Esophagus squamous epithelium (tissue), 5 donors: Measurements from ENCODE around the gene CAPZB. TPM values are rescaled to one million over a fixed set of nuclear protein-coding genes. Genes with fewer than 3 reads are reported as not detected.

ENCODE experiments used
- DNase-seq: peaks from one replicate; lab custom pipeline; 2025; lab: John Stamatoyannopoulos, UW
- H3K27ac ChIP-seq, 4 donors: fragments of 200-600 bp; sonication (generic); one replicate each; pipeline ENCODE4 v1.5.1; 2016 to 2019; ENCODE audit warnings: mild to moderate bottlenecking in 1 of 4
- H3K27me3 ChIP-seq, 4 donors: fragments of 200-600 bp; sonication (generic); 1 replicate in 3 of 4; 2 replicates in 1 of 4; pipeline versions ENCODE4 v1.5.1 to v1.6.0; 2017 to 2021; ENCODE audit warnings: antibody characterized with exemption in 1 of 4
- H3K36me3 ChIP-seq, 3 donors: fragments of 200-600 bp; sonication (generic); one replicate each; pipeline ENCODE4 v1.5.1; 2016 to 2019
- H3K4me1 ChIP-seq, 3 donors: fragments of 200-600 bp; sonication (generic); one replicate each; pipeline ENCODE4 v1.5.1; 2017 to 2019
- H3K4me3 ChIP-seq, 4 donors: fragments of 200-600 bp; sonication (generic); 1 replicate in 3 of 4; 2 replicates in 1 of 4; pipeline ENCODE4 v1.5.1; 2016 to 2019; ENCODE audit warnings: mild to moderate bottlenecking in 2 of 4, moderate library complexity in 1 of 4
- H3K9me3 ChIP-seq, 3 donors: fragments of 200-600 bp; sonication (generic); one replicate each; pipeline ENCODE4 v1.5.1; 2016 to 2019
- POLR2A ChIP-seq, 4 donors: fragments of 450-650 bp; IDR thresholded peaks; one replicate each; pipeline ENCODE4 v1.6.1; 2017; ENCODE audit warnings: antibody characterized with exemption in 4 of 4, mild to moderate bottlenecking in 4 of 4, moderate library complexity in 3 of 4
- WGBS, 2 donors: methylation state at CpG; one replicate each; pipeline ENCODE4 v1.1.5; 2018; 5-methylcytosine and 5-hydroxymethylcytosine counted together
- intact Hi-C: fragments of 100-400 bp; cut with DNase I; formaldehyde crosslinking; loops from one replicate; pipeline ENCODE4 v1.15.0; 2022
- total RNA-seq, 4 donors: library from RNA; depleted of rRNA; stranded (reverse); fragments of >200 nt; gene quantifications; one replicate each; pipeline ENCODE4 v1.1.0, GENCODE V29; 2016
- TF ChIP-seq, protein P1 (sequence below), 6 experiments: fragments of 450-650 bp in 4 of 6; fragments of 200-600 bp in 2 of 6; sonication (generic) in 2 of 6; IDR thresholded peaks; one replicate each; pipeline ENCODE4 v1.5.1; 2016 to 2019; ENCODE audit warnings: antibody characterized with exemption in 6 of 6, mild to moderate bottlenecking in 4 of 6, moderate library complexity in 4 of 6
- donor health status: DM: yes; HTN: yes; CAD: no.

Gene CAPZB
- total RNA-seq, 4 donors from 2014 or later = 89.4 to 146 (median 126) TPM

DNA sequence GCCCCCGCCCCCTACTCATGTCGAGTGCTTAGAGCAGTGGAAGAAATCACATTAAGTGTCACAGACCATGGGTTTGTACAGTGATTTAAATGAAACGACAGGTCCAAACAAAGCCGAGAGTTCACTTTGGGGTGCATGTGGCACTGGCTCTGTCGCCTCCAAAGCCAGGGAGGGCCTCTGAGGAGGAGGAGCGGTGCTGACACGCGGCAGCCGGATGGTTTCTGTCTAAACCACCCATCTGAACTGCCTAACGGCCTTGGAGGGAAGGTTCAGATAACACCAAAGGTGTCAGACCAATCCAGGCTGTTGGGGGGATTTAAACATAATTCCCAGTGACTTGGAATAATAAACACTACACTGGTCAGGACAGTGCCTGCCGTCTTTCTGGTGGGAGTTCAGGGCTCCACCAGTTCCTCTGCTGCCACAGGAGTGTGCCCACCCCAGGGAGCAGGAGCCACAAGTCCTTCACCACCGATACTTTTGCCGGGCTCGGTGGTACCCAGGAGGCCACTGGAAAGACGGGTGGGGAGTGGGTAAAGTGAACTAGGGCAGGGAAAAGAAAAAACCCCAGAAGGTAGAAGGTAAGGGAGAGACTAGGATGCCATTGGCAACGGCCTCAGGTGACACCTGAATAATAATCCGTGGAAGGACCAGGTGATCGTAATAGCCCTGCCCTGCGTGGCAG, 95.0 kb downstream of the CAPZB start:
- Histone ChIP-seq H3K9me3 (no peaks in the 10 kb centered on the region), H3K36me3 (peaks cover 2 to 18% (median 2%) of the 10 kb centered on the region in 3 donors), H3K27ac (peak overlapping the region; percentile 70 to 89 (median 86)), H3K27me3 (no peaks in the 10 kb centered on the region), H3K4me1 (peaks cover 63 to 100% (median 69%) of the 10 kb centered on the region in 3 donors), H3K4me3 (peak overlapping the region in 2 of 4 donors; percentile 9 to 13)
- TF ChIP-seq, protein P1, sequence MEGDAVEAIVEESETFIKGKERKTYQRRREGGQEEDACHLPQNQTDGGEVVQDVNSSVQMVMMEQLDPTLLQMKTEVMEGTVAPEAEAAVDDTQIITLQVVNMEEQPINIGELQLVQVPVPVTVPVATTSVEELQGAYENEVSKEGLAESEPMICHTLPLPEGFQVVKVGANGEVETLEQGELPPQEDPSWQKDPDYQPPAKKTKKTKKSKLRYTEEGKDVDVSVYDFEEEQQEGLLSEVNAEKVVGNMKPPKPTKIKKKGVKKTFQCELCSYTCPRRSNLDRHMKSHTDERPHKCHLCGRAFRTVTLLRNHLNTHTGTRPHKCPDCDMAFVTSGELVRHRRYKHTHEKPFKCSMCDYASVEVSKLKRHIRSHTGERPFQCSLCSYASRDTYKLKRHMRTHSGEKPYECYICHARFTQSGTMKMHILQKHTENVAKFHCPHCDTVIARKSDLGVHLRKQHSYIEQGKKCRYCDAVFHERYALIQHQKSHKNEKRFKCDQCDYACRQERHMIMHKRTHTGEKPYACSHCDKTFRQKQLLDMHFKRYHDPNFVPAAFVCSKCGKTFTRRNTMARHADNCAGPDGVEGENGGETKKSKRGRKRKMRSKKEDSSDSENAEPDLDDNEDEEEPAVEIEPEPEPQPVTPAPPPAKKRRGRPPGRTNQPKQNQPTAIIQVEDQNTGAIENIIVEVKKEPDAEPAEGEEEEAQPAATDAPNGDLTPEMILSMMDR (IDR thresholded peaks at IDR 0.05) = no peak
- no peak for TF ChIP-seq POLR2A (IDR thresholded peaks at IDR 0.05)
- WGBS, 2 donors = 41 to 44% methylated on average over 10 to 13 of the region's 19 CpGs
- no peak for DNase-seq
- intact Hi-C loops = loop anchor here (10.0 kb wide), 2 partner anchors 94 to 194 kb away; partner anchors contain the start of gene CAPZB

DNA sequence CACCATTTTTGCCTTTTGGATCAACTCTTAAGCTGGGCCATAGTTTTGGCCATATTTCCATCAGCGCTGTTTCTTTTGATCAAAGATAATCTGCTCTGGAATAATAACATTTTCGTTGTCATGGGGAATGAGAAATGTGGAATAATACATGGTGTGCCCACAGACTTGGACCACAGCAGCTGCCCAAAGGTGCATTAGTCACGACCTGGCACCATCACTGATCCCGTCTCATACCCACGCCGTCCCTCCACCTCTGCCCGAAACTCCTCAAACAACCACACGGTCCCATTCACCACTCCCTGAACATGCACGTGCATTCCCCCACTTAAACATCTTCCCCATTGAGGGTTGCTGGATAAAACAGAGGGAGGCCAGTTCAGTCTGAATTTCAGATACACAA, 96.4 kb downstream of the CAPZB start:
- no peak overlapping the region for H3K4me3 ChIP-seq
- peak overlapping the region in 3 of 4 donors; percentile 30 to 89 (median 85) for H3K27ac ChIP-seq
- WGBS, 2 donors = 25 to 41% methylated on average over 8 to 9 of the region's 9 CpGs
- TF ChIP-seq, protein P1 (IDR thresholded peaks at IDR 0.05) = no peak
- no peak for TF ChIP-seq POLR2A (IDR thresholded peaks at IDR 0.05)
- H3K27me3 ChIP-seq = no peaks in the 10 kb centered on the region
- peaks cover 66 to 100% (median 76%) of the 10 kb centered on the region in 3 donors for H3K4me1 ChIP-seq
- no peak for DNase-seq
- H3K9me3 ChIP-seq = no peaks in the 10 kb centered on the region
- H3K36me3 ChIP-seq = peaks cover 0 to 20% (median 10%) of the 10 kb centered on the region in 3 donors
- intact Hi-C loops = no loop called here

DNA sequence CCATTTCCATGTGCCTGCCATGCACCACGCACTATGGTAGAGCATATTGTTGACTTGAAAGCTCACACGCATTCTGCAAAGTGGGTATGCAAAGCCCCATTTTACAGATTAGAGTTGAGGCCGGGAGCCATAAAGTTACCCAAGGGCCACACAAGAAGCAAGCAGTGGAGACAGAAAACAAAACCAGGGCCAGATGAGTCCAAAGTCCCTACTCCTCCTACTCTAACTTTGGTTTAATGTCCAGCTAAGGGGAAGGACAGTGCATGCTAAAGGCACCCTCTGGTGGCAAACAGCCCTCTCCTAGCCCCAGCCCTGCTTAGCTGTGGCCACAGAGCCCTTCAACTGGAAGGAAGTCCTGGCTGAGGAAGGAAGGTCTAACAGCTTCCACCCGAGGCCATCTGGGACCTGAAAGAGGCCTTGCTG, 98.3 kb downstream of the CAPZB start:
- Histone ChIP-seq H3K27me3 (no peaks in the 10 kb centered on the region), H3K9me3 (no peaks in the 10 kb centered on the region), H3K4me3 (no peak overlapping the region), H3K27ac (peak overlapping the region in 3 of 4 donors; percentile 52 to 89 (median 85)), H3K36me3 (peaks cover 0 to 34% (median 13%) of the 10 kb centered on the region in 3 donors), H3K4me1 (peaks cover 60 to 83% (median 61%) of the 10 kb centered on the region in 3 donors)
- no peak for TF ChIP-seq POLR2A (IDR thresholded peaks at IDR 0.05)
- TF ChIP-seq, protein P1 (IDR thresholded peaks at IDR 0.05) = peak in 1 of 6 experiments; percentile 24
- intact Hi-C loops = no loop called here
- 90 to 98% methylated on average over 3 of the region's 4 CpGs for WGBS, 2 donors
- no peak for DNase-seq

DNA sequence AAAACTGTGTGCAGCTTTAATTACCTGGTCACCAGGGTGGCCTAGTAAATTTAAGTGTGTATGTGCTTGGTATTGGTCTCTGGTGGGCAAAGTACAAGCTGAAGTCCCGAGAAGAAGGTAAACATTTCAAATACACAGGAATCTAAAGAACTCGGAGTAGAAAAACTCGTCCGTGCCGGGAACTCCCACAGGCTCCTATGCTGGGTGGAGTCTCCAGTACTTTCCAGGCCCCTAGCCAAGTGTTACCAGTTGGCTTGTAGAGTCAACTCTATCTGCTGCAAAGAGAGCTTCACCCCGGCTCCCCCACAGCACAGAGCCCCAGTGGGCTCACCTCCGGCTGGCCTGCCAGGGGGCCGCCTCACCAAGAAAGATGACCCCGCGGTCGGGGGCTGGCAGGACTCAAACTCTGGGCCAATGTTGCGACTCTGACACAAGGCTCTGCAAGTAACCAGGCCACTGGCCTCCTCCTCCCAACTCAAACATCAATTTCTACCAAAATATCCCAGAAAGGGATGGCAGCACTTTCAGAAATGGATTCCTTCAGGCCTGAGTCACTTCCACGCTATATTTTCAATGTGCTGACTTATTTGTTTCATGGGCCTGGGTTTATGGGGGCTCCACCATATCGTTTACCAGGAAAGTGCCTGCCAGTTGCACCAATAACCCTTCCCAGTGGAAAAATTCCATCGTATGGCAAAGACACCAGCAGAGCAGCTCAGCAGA, 99.3 kb downstream of the CAPZB start:
- WGBS, 2 donors = 33 to 36% methylated on average over 7 to 8 of the region's 15 CpGs
- H3K27ac ChIP-seq = peak overlapping the region; percentile 48 to 89 (median 68)
- peaks cover 0 to 44% (median 17%) of the 10 kb centered on the region in 3 donors for H3K36me3 ChIP-seq
- no peaks in the 10 kb centered on the region for H3K27me3 ChIP-seq
- DNase-seq = no peak
- no peaks in the 10 kb centered on the region for H3K9me3 ChIP-seq
- peak overlapping the region in 1 of 4 donors; percentile 23 for H3K4me3 ChIP-seq
- intact Hi-C loops = no loop called here
- H3K4me1 ChIP-seq = peaks cover 49 to 73% (median 53%) of the 10 kb centered on the region in 3 donors
- no peak for TF ChIP-seq POLR2A (IDR thresholded peaks at IDR 0.05)
- TF ChIP-seq, protein P1 (IDR thresholded peaks at IDR 0.05) = no peak
